NCI-H2171 (cell line): ENCODE measurements around the gene RFX1.
"Not testable (repeated sequence)": the region's sequence is repeated elsewhere in the genome, so short reads cannot be mapped to it uniquely, and the experiment has no call there.

Experiments used
- DNase-seq: peaks from one replicate; lab custom pipeline; 2025; lab: John Stamatoyannopoulos, UW

RFX1 gene

GRCh38 chr19:14006085-14006765 lies at the start of gene RFX1:
RFX1 (minus strand) TSS chr19:14006320; CDS start chr19:13993843, 12,477 bp downstream.
- DNase-seq: peak; percentile 98

GRCh38 chr19:14055396-14055795 lies 49.3 kb upstream of the RFX1 start:
- no peak for DNase-seq

GRCh38 chr19:14054721-14055120 lies 48.6 kb upstream of the RFX1 start:
- DNase-seq: no peak

GRCh38 chr19:14054099-14054498 lies 48.0 kb upstream of the RFX1 start:
- no peak for DNase-seq

- DNase-seq: no peak
Observed at GRCh38 chr19:14053500-14053899, 47.4 kb upstream of the RFX1 start.

- DNase-seq: no peak
Observed at GRCh38 chr19:14053032-14053431, 46.9 kb upstream of the RFX1 start.

- DNase-seq: no peak
Observed at GRCh38 chr19:14052470-14052869, 46.4 kb upstream of the RFX1 start.

- no peak for DNase-seq
Observed at GRCh38 chr19:14051980-14052379, 45.9 kb upstream of the RFX1 start.

GRCh38 chr19:14050961-14051360 lies 44.8 kb upstream of the RFX1 start:
- DNase-seq: not testable (repeated sequence)

- no peak for DNase-seq
Observed at GRCh38 chr19:14050512-14050911, 44.4 kb upstream of the RFX1 start.

- DNase-seq: peak; percentile 23
Observed at GRCh38 chr19:14048443-14049153, 42.5 kb upstream of the RFX1 start.

- DNase-seq: not testable (repeated sequence)
Observed at GRCh38 chr19:14047866-14048265, 41.7 kb upstream of the RFX1 start.

- DNase-seq: not testable (repeated sequence)
Observed at GRCh38 chr19:14042659-14043608, 36.8 kb upstream of the RFX1 start.

- no peak for DNase-seq
Observed at GRCh38 chr19:14039181-14039580, 33.1 kb upstream of the RFX1 start.

- DNase-seq: no peak
Observed at GRCh38 chr19:14035706-14036105, 29.6 kb upstream of the RFX1 start.

GRCh38 chr19:14035159-14035558 lies 29.0 kb upstream of the RFX1 start:
- DNase-seq: not testable (repeated sequence)

GRCh38 chr19:14033946-14034345 lies 27.8 kb upstream of the RFX1 start:
- DNase-seq: no peak

- peak; percentile 62 for DNase-seq
Observed at GRCh38 chr19:14031719-14032480, 25.8 kb upstream of the RFX1 start, which contains the start of gene IL27RA. IL27RA (plus strand) TSS chr19:14031762; CDS start chr19:14031873, 111 bp downstream.

- DNase-seq: no peak
Observed at GRCh38 chr19:14030997-14031718, 25.0 kb upstream of the RFX1 start.

- no peak for DNase-seq
Observed at GRCh38 chr19:14028901-14029300, 22.8 kb upstream of the RFX1 start.
